DOHH2 (cell line): ENCODE data around the gene DHRS7C.

Source experiments
- H3F3A ChIP-seq: fragments of 200-600 bp; sonication (generic), shearing (Covaris generic); 2 replicates; pipeline ENCODE4 v1.6.0; 2016; ENCODE audit warnings: antibody characterized with exemption, mild to moderate bottlenecking; ENCODE audit not compliant: control insufficient read depth, insufficient read depth
- H3K27ac ChIP-seq: fragments of 200-600 bp; sonication (generic); 2 replicates; pipeline ENCODE4 v1.5.1; 2014; ENCODE audit warnings: low read depth, mild to moderate bottlenecking, low read length, moderate library complexity
- H3K27me3 ChIP-seq: fragments of 200-600 bp; sonication (generic); 2 replicates; pipeline ENCODE4 v1.6.1; 2014; ENCODE audit warnings: mild to moderate bottlenecking, low read length, mixed read lengths; ENCODE audit not compliant: control insufficient read depth
- H3K36me3 ChIP-seq: fragments of 200-600 bp; sonication (generic); 2 replicates; pipeline ENCODE4 v1.6.1; 2014; ENCODE audit warnings: mild to moderate bottlenecking, low read length, moderate library complexity, mixed read lengths; ENCODE audit not compliant: control insufficient read depth
- H3K4me1 ChIP-seq: fragments of 200-600 bp; sonication (generic); 2 replicates; pipeline ENCODE4 v1.6.1; 2014; ENCODE audit warnings: mild to moderate bottlenecking, low read length, mixed read lengths; ENCODE audit not compliant: control insufficient read depth
- H3K4me2 ChIP-seq: fragments of 200-600 bp; sonication (generic); 2 replicates; pipeline ENCODE4 v1.6.0; 2014; ENCODE audit warnings: mild to moderate bottlenecking, low read length, moderate library complexity
- H3K4me3 ChIP-seq: fragments of 200-600 bp; sonication (generic); 2 replicates; pipeline ENCODE4 v1.5.1; 2014; ENCODE audit warnings: mild to moderate bottlenecking, low read length, mixed read lengths
- H3K79me2 ChIP-seq: fragments of 200-600 bp; sonication (generic); 2 replicates; pipeline ENCODE4 v1.6.1; 2014; ENCODE audit warnings: mild to moderate bottlenecking, low read length, mixed read lengths; ENCODE audit not compliant: control insufficient read depth
- H3K9me2 ChIP-seq: fragments of 200-600 bp; sonication (generic); replicated peaks from 2 replicates; pipeline ENCODE4 v1.6.1; 2014; ENCODE audit warnings: mild to moderate bottlenecking, low read length, mixed read lengths; ENCODE audit not compliant: control insufficient read depth
- H3K9me3 ChIP-seq: fragments of 200-600 bp; sonication (generic); 2 replicates; pipeline ENCODE4 v1.6.1; 2014; ENCODE audit warnings: antibody characterized with exemption, low read length, mixed read lengths; ENCODE audit not compliant: control insufficient read depth, insufficient read depth
- H4K20me1 ChIP-seq: fragments of 200-600 bp; sonication (generic); 2 replicates; pipeline ENCODE4 v1.6.0; 2014; ENCODE audit warnings: low read depth, mild to moderate bottlenecking, antibody characterized with exemption, low read length, moderate library complexity; ENCODE audit not compliant: control insufficient read depth, insufficient read depth
- CTCF ChIP-seq: fragments of 200-600 bp; sonication (generic); IDR thresholded peaks from one replicate; pipeline ENCODE4 v1.5.1; 2014; ENCODE audit warnings: antibody characterized with exemption, mild to moderate bottlenecking, low read depth, low read length; ENCODE audit not compliant: poor library complexity, severe bottlenecking
- EZH2phosphoT487 ChIP-seq: fragments of 200-600 bp; sonication (generic); IDR thresholded peaks from 2 replicates; pipeline ENCODE4 v1.6.1; 2017; ENCODE audit warnings: borderline replicate concordance, mild to moderate bottlenecking, antibody characterized with exemption, low read length, moderate library complexity, mixed read lengths

The DHRS7C gene

GRCh38 chr17:9806699-9807098 lies 15.3 kb upstream of the DHRS7C start:
- no peak for TF ChIP-seq CTCF
- no peak for TF ChIP-seq EZH2phosphoT487
- no peaks in the 10 kb centered on the region for H3K79me2 ChIP-seq
- H3K4me1 ChIP-seq: no peaks in the 10 kb centered on the region
- H4K20me1 ChIP-seq: no peaks in the 10 kb centered on the region
- no peak overlapping the region for H3K4me3 ChIP-seq
- H3K36me3 ChIP-seq: no peaks in the 10 kb centered on the region
- no peaks in the 10 kb centered on the region for H3K27me3 ChIP-seq
- H3F3A ChIP-seq: no peaks in the 10 kb centered on the region
- H3K9me2 ChIP-seq: no peaks in the 10 kb centered on the region
- no peak overlapping the region for H3K4me2 ChIP-seq
- no peaks in the 10 kb centered on the region for H3K9me3 ChIP-seq
- no peak overlapping the region for H3K27ac ChIP-seq

GRCh38 chr17:9805769-9806168 lies 14.4 kb upstream of the DHRS7C start:
- Histone ChIP-seq H4K20me1 (no peaks in the 10 kb centered on the region), H3F3A (no peaks in the 10 kb centered on the region), H3K79me2 (no peaks in the 10 kb centered on the region), H3K9me3 (no peaks in the 10 kb centered on the region), H3K4me2 (no peak overlapping the region), H3K4me3 (no peak overlapping the region), H3K27ac (no peak overlapping the region), H3K4me1 (no peaks in the 10 kb centered on the region), H3K9me2 (no peaks in the 10 kb centered on the region), H3K36me3 (no peaks in the 10 kb centered on the region), H3K27me3 (no peaks in the 10 kb centered on the region)
- TF ChIP-seq EZH2phosphoT487 (no peak), CTCF (no peak)

GRCh38 chr17:9802697-9803096 lies 11.3 kb upstream of the DHRS7C start:
- H3K27ac ChIP-seq: no peak overlapping the region
- no peaks in the 10 kb centered on the region for H3K9me3 ChIP-seq
- H3K9me2 ChIP-seq: no peaks in the 10 kb centered on the region
- no peak overlapping the region for H3K4me2 ChIP-seq
- H4K20me1 ChIP-seq: no peaks in the 10 kb centered on the region
- H3K4me3 ChIP-seq: no peak overlapping the region
- no peaks in the 10 kb centered on the region for H3K4me1 ChIP-seq
- TF ChIP-seq EZH2phosphoT487 (no peak), CTCF (no peak)
- H3K27me3 ChIP-seq: no peaks in the 10 kb centered on the region
- H3F3A ChIP-seq: no peaks in the 10 kb centered on the region
- no peaks in the 10 kb centered on the region for H3K36me3 ChIP-seq
- H3K79me2 ChIP-seq: no peaks in the 10 kb centered on the region

GRCh38 chr17:9802294-9802693 lies 10.9 kb upstream of the DHRS7C start:
- Histone ChIP-seq H3K36me3 (no peaks in the 10 kb centered on the region), H3K9me2 (no peaks in the 10 kb centered on the region), H4K20me1 (no peaks in the 10 kb centered on the region), H3K4me2 (no peak overlapping the region), H3K79me2 (no peaks in the 10 kb centered on the region), H3K27me3 (no peaks in the 10 kb centered on the region), H3K27ac (no peak overlapping the region), H3K4me3 (no peak overlapping the region), H3F3A (no peaks in the 10 kb centered on the region), H3K4me1 (no peaks in the 10 kb centered on the region), H3K9me3 (no peaks in the 10 kb centered on the region)
- TF ChIP-seq EZH2phosphoT487 (no peak), CTCF (no peak)
